Breast epithelium (tissue), 4 donors: ENCODE data around the gene CLDN20. TPM values are rescaled to one million over a fixed set of nuclear protein-coding genes. Genes with fewer than 3 reads are reported as not detected.

Source experiments
- DNase-seq, 2 donors: peaks; one replicate each; pipeline ENCODE4 v3.0.0-alpha.2; 2019; ENCODE audit warnings: low spot score in 2 of 2
- H3K27ac ChIP-seq, 2 donors: fragments of 200-600 bp; sonication (generic) in 1 of 2; one replicate each; pipeline ENCODE4 v1.5.1; 2016 to 2019; ENCODE audit warnings: mild to moderate bottlenecking in 1 of 2
- H3K27me3 ChIP-seq, 2 donors: fragments of 200-600 bp; sonication (generic) in 1 of 2; one replicate each; pipeline versions ENCODE4 v1.5.1 to v1.6.0; 2017 to 2019; ENCODE audit warnings: control low read depth in 1 of 2, mild to moderate bottlenecking in 1 of 2
- H3K36me3 ChIP-seq: fragments of 200-600 bp; one replicate; pipeline ENCODE4 v1.5.1; 2019
- H3K4me1 ChIP-seq, 2 donors: fragments of 200-600 bp; sonication (generic); one replicate each; pipeline ENCODE4 v1.5.1; 2016 to 2019; ENCODE audit warnings: control low read depth in 1 of 2
- H3K4me3 ChIP-seq, 3 donors: fragments of 200-600 bp; sonication (generic); 1 replicate in 2 of 3; 2 replicates in 1 of 3; pipeline ENCODE4 v1.5.1; 2016 to 2019; ENCODE audit warnings: mild to moderate bottlenecking in 3 of 3, moderate library complexity in 2 of 3
- H3K9me3 ChIP-seq, 2 donors: fragments of 200-600 bp; sonication (generic) in 1 of 2; one replicate each; pipeline ENCODE4 v1.5.1; 2016 to 2019; ENCODE audit warnings: control low read depth in 1 of 2
- CTCF ChIP-seq, 3 donors: fragments of 450-650 bp; IDR thresholded peaks; one replicate each; pipeline ENCODE4 v1.5.1; 2016 to 2017; ENCODE audit warnings: antibody characterized with exemption in 3 of 3, mild to moderate bottlenecking in 3 of 3, moderate library complexity in 3 of 3
- POLR2A ChIP-seq: fragments of 450-650 bp; IDR thresholded peaks from one replicate; pipeline ENCODE4 v1.6.1; 2016; ENCODE audit warnings: antibody characterized with exemption, mild to moderate bottlenecking, moderate library complexity
- POLR2AphosphoS5 ChIP-seq, 3 donors: sonication (generic); formaldehyde crosslinking; IDR thresholded peaks; one replicate each; pipeline ENCODE4 v1.6.1; 2017; ENCODE audit warnings: antibody characterized with exemption in 3 of 3
- intact Hi-C: fragments of 100-400 bp; cut with DNase I; formaldehyde crosslinking; loops from one replicate; pipeline ENCODE4 v1.15.1; 2023; ENCODE audit warnings: low total_unique reads
- total RNA-seq, 3 donors: library from RNA; depleted of rRNA; stranded (reverse); fragments of >200 nt; gene quantifications; one replicate each; pipeline ENCODE4 v1.1.0, GENCODE V29; 2016

CLDN20 gene
- total RNA-seq, 3 donors from 2014 or later, result not detected

GRCh38 chr6:155252581-155252980 is 11.2 kb upstream of the CLDN20 start:
- Histone ChIP-seq H3K36me3 (no peaks in the 10 kb centered on the region), H3K4me3 (no peak overlapping the region), H3K27me3 (no peaks in the 10 kb centered on the region), H3K9me3 (no peaks in the 10 kb centered on the region), H3K27ac (no peak overlapping the region), H3K4me1 (no peaks in the 10 kb centered on the region)
- TF ChIP-seq POLR2AphosphoS5 (IDR thresholded peaks at IDR 0.05) (no peak), CTCF (IDR thresholded peaks at IDR 0.05) (no peak), POLR2A (no peak)
- no peak for DNase-seq
- intact Hi-C loops, result no loop called here

GRCh38 chr6:155253337-155253736 is 10.5 kb upstream of the CLDN20 start:
- no peak for DNase-seq
- Histone ChIP-seq H3K36me3 (no peaks in the 10 kb centered on the region), H3K9me3 (no peaks in the 10 kb centered on the region), H3K27me3 (no peaks in the 10 kb centered on the region), H3K4me3 (no peak overlapping the region), H3K4me1 (no peaks in the 10 kb centered on the region), H3K27ac (peak overlapping the region in 1 of 2 donors; percentile 23)
- TF ChIP-seq CTCF (IDR thresholded peaks at IDR 0.05), result no peak
- TF ChIP-seq POLR2A, result no peak
- TF ChIP-seq POLR2AphosphoS5 (IDR thresholded peaks at IDR 0.05), result no peak
- intact Hi-C loops, result no loop called here

- Histone ChIP-seq H3K27ac (peak overlapping the region in 1 of 2 donors; percentile 33), H3K4me3 (no peak overlapping the region), H3K36me3 (no peaks in the 10 kb centered on the region), H3K27me3 (no peaks in the 10 kb centered on the region), H3K9me3 (no peaks in the 10 kb centered on the region), H3K4me1 (no peaks in the 10 kb centered on the region)
- intact Hi-C loops, result no loop called here
- TF ChIP-seq POLR2AphosphoS5 (IDR thresholded peaks at IDR 0.05) (no peak), POLR2A (no peak), CTCF (IDR thresholded peaks at IDR 0.05) (no peak)
- no peak for DNase-seq
Measured at GRCh38 chr6:155254139-155254538, 9.7 kb upstream of the CLDN20 start.

GRCh38 chr6:155256122-155256795 is 7.6 kb upstream of the CLDN20 start:
- Histone ChIP-seq H3K27me3 (no peaks in the 10 kb centered on the region), H3K4me3 (no peak overlapping the region), H3K27ac (no peak overlapping the region), H3K36me3 (no peaks in the 10 kb centered on the region), H3K4me1 (no peaks in the 10 kb centered on the region), H3K9me3 (no peaks in the 10 kb centered on the region)
- intact Hi-C loops, result no loop called here
- no peak for DNase-seq
- TF ChIP-seq CTCF (IDR thresholded peaks at IDR 0.05), result no peak
- TF ChIP-seq POLR2A, result no peak

- no peaks in the 10 kb centered on the region for H3K36me3 ChIP-seq
- intact Hi-C loops, result no loop called here
- no peaks in the 10 kb centered on the region for H3K9me3 ChIP-seq
- no peak for DNase-seq
- no peak overlapping the region for H3K4me3 ChIP-seq
- no peaks in the 10 kb centered on the region for H3K27me3 ChIP-seq
- TF ChIP-seq POLR2A (no peak), CTCF (IDR thresholded peaks at IDR 0.05) (no peak), POLR2AphosphoS5 (IDR thresholded peaks at IDR 0.05) (no peak)
- no peaks in the 10 kb centered on the region for H3K4me1 ChIP-seq
- no peak overlapping the region for H3K27ac ChIP-seq
Measured at GRCh38 chr6:155257796-155258195, 6.0 kb upstream of the CLDN20 start.
